Ureter (tissue), 1 donor: ENCODE data around the gene MRI1. TPM values are rescaled to one million over a fixed set of nuclear protein-coding genes. Genes with fewer than 3 reads are reported as not detected.

Source experiments
- total RNA-seq: library from RNA; stranded (reverse); gene quantifications from one replicate; pipeline ENCODE4 v1.2.4, GENCODE V29; 2023
- donor health status: DM: yes; HTN: yes; CAD: no.

MRI1 gene
- total RNA-seq, 1 donor from 2014 or later, result 50.7 TPM

Other genes starting within 250 kb of the MRI1 start
- 78.2 TPM for gene C19orf53, start 9.9 kb downstream of the MRI1 start, total RNA-seq
- gene ZSWIM4, start 30.9 kb downstream of the MRI1 start, total RNA-seq, result 8.1 TPM
- not detected for gene NANOS3, start 112.6 kb downstream of the MRI1 start, total RNA-seq
- gene BRME1, start 141.6 kb downstream of the MRI1 start, total RNA-seq, result 3.3 TPM
- 57.2 TPM for gene CC2D1A, start 141.7 kb downstream of the MRI1 start, total RNA-seq
- 7.9 TPM for gene PODNL1, start 173.9 kb downstream of the MRI1 start, total RNA-seq
- 30.0 TPM for gene DCAF15, start 188.0 kb downstream of the MRI1 start, total RNA-seq
- gene RFX1, start 241.8 kb downstream of the MRI1 start, total RNA-seq, result 16.4 TPM